ENCODE measurements around the gene FAM120AOS.

DNA sequence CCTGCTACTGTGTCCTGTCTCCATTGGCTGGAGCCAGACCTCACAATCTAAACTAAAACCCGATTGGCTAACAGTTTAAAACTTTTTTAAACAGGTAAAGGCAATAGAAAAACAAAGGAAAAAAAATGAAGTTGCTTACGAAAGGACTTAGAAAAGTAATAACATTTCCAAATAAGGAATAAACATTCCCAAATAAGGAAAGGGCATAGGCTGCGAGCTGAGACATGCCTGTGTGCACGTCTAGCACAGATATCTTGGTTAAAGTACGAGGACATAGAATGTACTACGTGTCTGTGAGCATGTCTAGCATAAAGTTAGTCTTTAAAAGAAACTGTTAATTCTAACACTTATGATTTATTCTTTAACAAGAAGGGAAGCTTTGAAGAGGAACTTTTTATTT is 17.2 kb downstream of the FAM120AOS start:
- TF ChIP-seq, protein P1, sequence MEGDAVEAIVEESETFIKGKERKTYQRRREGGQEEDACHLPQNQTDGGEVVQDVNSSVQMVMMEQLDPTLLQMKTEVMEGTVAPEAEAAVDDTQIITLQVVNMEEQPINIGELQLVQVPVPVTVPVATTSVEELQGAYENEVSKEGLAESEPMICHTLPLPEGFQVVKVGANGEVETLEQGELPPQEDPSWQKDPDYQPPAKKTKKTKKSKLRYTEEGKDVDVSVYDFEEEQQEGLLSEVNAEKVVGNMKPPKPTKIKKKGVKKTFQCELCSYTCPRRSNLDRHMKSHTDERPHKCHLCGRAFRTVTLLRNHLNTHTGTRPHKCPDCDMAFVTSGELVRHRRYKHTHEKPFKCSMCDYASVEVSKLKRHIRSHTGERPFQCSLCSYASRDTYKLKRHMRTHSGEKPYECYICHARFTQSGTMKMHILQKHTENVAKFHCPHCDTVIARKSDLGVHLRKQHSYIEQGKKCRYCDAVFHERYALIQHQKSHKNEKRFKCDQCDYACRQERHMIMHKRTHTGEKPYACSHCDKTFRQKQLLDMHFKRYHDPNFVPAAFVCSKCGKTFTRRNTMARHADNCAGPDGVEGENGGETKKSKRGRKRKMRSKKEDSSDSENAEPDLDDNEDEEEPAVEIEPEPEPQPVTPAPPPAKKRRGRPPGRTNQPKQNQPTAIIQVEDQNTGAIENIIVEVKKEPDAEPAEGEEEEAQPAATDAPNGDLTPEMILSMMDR (IDR thresholded peaks at IDR 0.05; ENCODE audit: low read depth, low read length) = no peak
- no peak for TF ChIP-seq EZH2phosphoT487 (IDR thresholded peaks at IDR 0.05; ENCODE audit: low read depth)

All from OCI-LY3 (cell line).